ENCODE data around the gene CDC42SE2. TPM values are rescaled to one million over a fixed set of nuclear protein-coding genes. Genes with fewer than 3 reads are reported as not detected.
"Not testable (repeated sequence)": the region's sequence is repeated elsewhere in the genome, so short reads cannot be mapped to it uniquely, and the experiment has no call there.

CDC42SE2 gene
- total RNA-seq, 1 donor from 2014 or later: 41.2 TPM

DNA sequence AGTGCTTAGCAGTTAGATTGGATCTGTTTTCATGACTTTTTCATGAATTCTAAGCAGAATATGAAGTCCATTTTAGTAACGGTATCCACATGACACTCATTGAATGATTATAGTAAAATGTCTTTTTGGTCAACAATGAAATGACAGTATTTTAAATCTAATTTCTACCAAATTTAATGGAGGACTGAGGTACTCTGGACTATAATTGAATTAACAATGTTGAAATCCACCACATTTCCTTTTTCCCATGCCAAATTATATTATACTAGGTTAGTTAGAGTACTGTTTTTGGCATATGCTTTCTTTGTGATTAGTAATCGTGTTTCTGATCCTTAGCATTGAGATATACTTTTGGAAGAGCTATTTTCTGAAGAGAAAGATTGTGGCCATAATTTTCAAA, 40.6 kb downstream of the CDC42SE2 start:
- TF ChIP-seq CTCF (IDR thresholded peaks at IDR 0.05; ENCODE audit: insufficient read depth, low read length, poor library complexity, severe bottlenecking): no peak
- Histone ChIP-seq H3K36me3 (ENCODE audit: control insufficient read depth, insufficient read depth, low read length) (no peaks in the 10 kb centered on the region), H3K27me3 (ENCODE audit: control insufficient read depth, insufficient read depth, low read length) (no peaks in the 10 kb centered on the region), H3K4me3 (ENCODE audit: low read depth, low read length) (no peak overlapping the region)
- DNase-seq (ENCODE audit: low read depth): no peak

- no peak overlapping the region for H3K4me3 ChIP-seq (ENCODE audit: low read depth, low read length)
- no peak for DNase-seq (ENCODE audit: low read depth)
- no peaks in the 10 kb centered on the region for H3K36me3 ChIP-seq (ENCODE audit: control insufficient read depth, insufficient read depth, low read length)
- no peak for TF ChIP-seq CTCF (IDR thresholded peaks at IDR 0.05; ENCODE audit: insufficient read depth, low read length, poor library complexity, severe bottlenecking)
- H3K27me3 ChIP-seq (ENCODE audit: control insufficient read depth, insufficient read depth, low read length): no peaks in the 10 kb centered on the region
These were observed 41.4 kb downstream of the CDC42SE2 start for GRCh38 chr5:131305138-131305689.

- Histone ChIP-seq H3K27me3 (ENCODE audit: control insufficient read depth, insufficient read depth, low read length) (no peaks in the 10 kb centered on the region), H3K4me3 (ENCODE audit: low read depth, low read length) (no peak overlapping the region), H3K36me3 (ENCODE audit: control insufficient read depth, insufficient read depth, low read length) (no peaks in the 10 kb centered on the region)
- no peak for TF ChIP-seq CTCF (IDR thresholded peaks at IDR 0.05; ENCODE audit: insufficient read depth, low read length, poor library complexity, severe bottlenecking)
- no peak for DNase-seq (ENCODE audit: low read depth)
These were observed 42.1 kb downstream of the CDC42SE2 start for GRCh38 chr5:131305906-131306305.

GRCh38 chr5:131312235-131312772, 48.5 kb downstream of the CDC42SE2 start:
- not testable (repeated sequence) for H3K27me3 ChIP-seq (ENCODE audit: control insufficient read depth, insufficient read depth, low read length); H3K36me3 ChIP-seq (ENCODE audit: control insufficient read depth, insufficient read depth, low read length); H3K4me3 ChIP-seq (ENCODE audit: low read depth, low read length); DNase-seq (ENCODE audit: low read depth)

- no peaks in the 10 kb centered on the region for H3K36me3 ChIP-seq (ENCODE audit: control insufficient read depth, insufficient read depth, low read length)
- H3K27me3 ChIP-seq (ENCODE audit: control insufficient read depth, insufficient read depth, low read length): no peaks in the 10 kb centered on the region
- no peak for DNase-seq (ENCODE audit: low read depth)
- TF ChIP-seq CTCF (IDR thresholded peaks at IDR 0.05; ENCODE audit: insufficient read depth, low read length, poor library complexity, severe bottlenecking): no peak
- H3K4me3 ChIP-seq (ENCODE audit: low read depth, low read length): no peak overlapping the region
These were observed 52.2 kb downstream of the CDC42SE2 start for GRCh38 chr5:131316026-131316425.

DNA sequence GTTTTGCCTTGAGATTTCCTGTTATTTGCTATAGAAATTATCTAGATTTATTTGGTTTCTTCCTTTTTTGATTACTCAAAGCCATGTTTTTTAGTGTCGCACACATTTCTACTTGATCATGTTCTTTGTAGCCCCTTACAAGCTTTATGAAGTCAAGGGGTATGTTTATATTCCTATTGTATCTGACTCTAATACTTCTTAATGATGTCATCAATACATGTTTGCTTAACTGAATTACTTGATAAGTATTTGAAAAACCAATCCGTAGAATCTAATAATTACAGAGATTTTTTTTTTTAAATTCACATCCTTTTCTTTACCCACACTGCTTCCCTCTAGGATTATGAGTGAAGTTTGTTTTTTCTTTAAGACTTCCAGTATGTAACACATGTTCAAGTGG, 53.0 kb downstream of the CDC42SE2 start:
- TF ChIP-seq CTCF (IDR thresholded peaks at IDR 0.05; ENCODE audit: insufficient read depth, low read length, poor library complexity, severe bottlenecking): no peak
- DNase-seq (ENCODE audit: low read depth): no peak
- Histone ChIP-seq H3K27me3 (ENCODE audit: control insufficient read depth, insufficient read depth, low read length) (no peaks in the 10 kb centered on the region), H3K4me3 (ENCODE audit: low read depth, low read length) (no peak overlapping the region), H3K36me3 (ENCODE audit: control insufficient read depth, insufficient read depth, low read length) (no peaks in the 10 kb centered on the region)

Measured in kidney epithelial cell (primary cell).